GM12872 (cell line): ENCODE measurements around the gene SLC6A18.

Experiments
- CTCF ChIP-seq: IDR thresholded peaks from 3 replicates; pipeline ENCODE4 v1.5.1; 2011; ENCODE audit warnings: low read depth, mild to moderate bottlenecking, low read length, moderate library complexity; ENCODE audit not compliant: insufficient read depth

Gene SLC6A18

GRCh38 chr5:1210832-1211251 lies 14.3 kb upstream of the SLC6A18 start:
- TF ChIP-seq CTCF, result no peak

GRCh38 chr5:1211701-1212100 lies 13.5 kb upstream of the SLC6A18 start:
- TF ChIP-seq CTCF, result no peak

GRCh38 chr5:1212271-1212670 lies 12.9 kb upstream of the SLC6A18 start:
- no peak for TF ChIP-seq CTCF

GRCh38 chr5:1212881-1213280 lies 12.3 kb upstream of the SLC6A18 start:
- no peak for TF ChIP-seq CTCF

- no peak for TF ChIP-seq CTCF
Observed at GRCh38 chr5:1213508-1214162, 11.5 kb upstream of the SLC6A18 start.

GRCh38 chr5:1214163-1214935 lies 10.8 kb upstream of the SLC6A18 start:
- no peak for TF ChIP-seq CTCF

GRCh38 chr5:1214936-1215220 lies 10.3 kb upstream of the SLC6A18 start:
- no peak for TF ChIP-seq CTCF
